Measurements from ENCODE around the gene MMP12. TPM values are rescaled to one million over a fixed set of nuclear protein-coding genes. Genes with fewer than 3 reads are reported as not detected.

Gene MMP12
- total and polyA plus RNA-seq, 12 donors = not detected

GRCh38 chr11:102900346-102900745, 25.6 kb upstream of the MMP12 start:
- WGBS, 4 donors = 77 to 94% (median 87%) methylated on average over 2 of the region's 2 CpGs
- Histone ChIP-seq H3K4me1 (replicated peaks in 1 of 2) (no peaks in the 10 kb centered on the region), H3K27ac (no peak overlapping the region), H3K4me3 (no peak overlapping the region), H3K27me3 (no peaks in the 10 kb centered on the region), H3K36me3 (replicated peaks in 1 of 2) (no peaks in the 10 kb centered on the region), H3K9me3 (replicated peaks in 1 of 3) (no peaks in the 10 kb centered on the region)
- intact Hi-C loops (cut with DNase I) = no loop called here
- no peak for TF ChIP-seq CTCF (IDR thresholded peaks at IDR 0.05)
- no peak for TF ChIP-seq POLR2A (IDR thresholded peaks at IDR 0.05)
- DNase-seq = no peak

- intact Hi-C loops (cut with DNase I) = no loop called here
- Histone ChIP-seq H3K4me3 (no peak overlapping the region), H3K36me3 (replicated peaks in 1 of 2) (no peaks in the 10 kb centered on the region), H3K4me1 (replicated peaks in 1 of 2) (no peaks in the 10 kb centered on the region), H3K27ac (no peak overlapping the region), H3K27me3 (no peaks in the 10 kb centered on the region), H3K9me3 (replicated peaks in 1 of 3) (no peaks in the 10 kb centered on the region)
- TF ChIP-seq CTCF (IDR thresholded peaks at IDR 0.05) = no peak
- no peak for TF ChIP-seq POLR2A (IDR thresholded peaks at IDR 0.05)
- DNase-seq = no peak
- WGBS, 4 donors = 89 to 96% (median 93%) methylated on average over 1 of the region's 1 CpG
These were observed 17.0 kb upstream of the MMP12 start for GRCh38 chr11:102891736-102892135.

- WGBS, 4 donors = 73 to 84% (median 75%) methylated on average over 6 of the region's 6 CpGs
- Histone ChIP-seq H3K27me3 (no peaks in the 10 kb centered on the region), H3K9me3 (replicated peaks in 1 of 3) (no peaks in the 10 kb centered on the region), H3K4me1 (replicated peaks in 1 of 2) (no peaks in the 10 kb centered on the region), H3K4me3 (no peak overlapping the region), H3K27ac (no peak overlapping the region), H3K36me3 (replicated peaks in 1 of 2) (no peaks in the 10 kb centered on the region)
- intact Hi-C loops (cut with DNase I) = no loop called here
- no peak for DNase-seq
- TF ChIP-seq CTCF (IDR thresholded peaks at IDR 0.05) (no peak), POLR2A (IDR thresholded peaks at IDR 0.05) (no peak)
These were observed 12.2 kb upstream of the MMP12 start for GRCh38 chr11:102886999-102887398.

GRCh38 chr11:102883141-102883540, 8.4 kb upstream of the MMP12 start:
- no peaks in the 10 kb centered on the region for H3K4me1 ChIP-seq (replicated peaks in 1 of 2)
- TF ChIP-seq POLR2A (IDR thresholded peaks at IDR 0.05) (no peak), CTCF (IDR thresholded peaks at IDR 0.05) (no peak)
- 72 to 80% (median 76%) methylated on average over 3 of the region's 3 CpGs for WGBS, 4 donors
- H3K36me3 ChIP-seq (replicated peaks in 1 of 2) = no peaks in the 10 kb centered on the region
- no peak overlapping the region for H3K27ac ChIP-seq
- DNase-seq = no peak
- intact Hi-C loops (cut with DNase I) = no loop called here
- H3K27me3 ChIP-seq = no peaks in the 10 kb centered on the region
- no peak overlapping the region for H3K4me3 ChIP-seq
- no peaks in the 10 kb centered on the region for H3K9me3 ChIP-seq (replicated peaks in 1 of 3)
